Activated CD8-positive, alpha-beta memory T cell treated with anti-CD3 and anti-CD28 coated beads for 48 hours (primary cell): ENCODE results near the gene MKNK2.

Source experiments
- DNase-seq, 3 experiments: peaks; one replicate each; pipeline ENCODE4 v3.0.0-alpha.2; 2020; ENCODE audit warnings: low read depth in 2 of 3, low spot score in 2 of 3

Gene MKNK2

GRCh38 chr19:2058570-2059421 lies 7.8 kb upstream of the MKNK2 start:
- no peak for DNase-seq

DNA sequence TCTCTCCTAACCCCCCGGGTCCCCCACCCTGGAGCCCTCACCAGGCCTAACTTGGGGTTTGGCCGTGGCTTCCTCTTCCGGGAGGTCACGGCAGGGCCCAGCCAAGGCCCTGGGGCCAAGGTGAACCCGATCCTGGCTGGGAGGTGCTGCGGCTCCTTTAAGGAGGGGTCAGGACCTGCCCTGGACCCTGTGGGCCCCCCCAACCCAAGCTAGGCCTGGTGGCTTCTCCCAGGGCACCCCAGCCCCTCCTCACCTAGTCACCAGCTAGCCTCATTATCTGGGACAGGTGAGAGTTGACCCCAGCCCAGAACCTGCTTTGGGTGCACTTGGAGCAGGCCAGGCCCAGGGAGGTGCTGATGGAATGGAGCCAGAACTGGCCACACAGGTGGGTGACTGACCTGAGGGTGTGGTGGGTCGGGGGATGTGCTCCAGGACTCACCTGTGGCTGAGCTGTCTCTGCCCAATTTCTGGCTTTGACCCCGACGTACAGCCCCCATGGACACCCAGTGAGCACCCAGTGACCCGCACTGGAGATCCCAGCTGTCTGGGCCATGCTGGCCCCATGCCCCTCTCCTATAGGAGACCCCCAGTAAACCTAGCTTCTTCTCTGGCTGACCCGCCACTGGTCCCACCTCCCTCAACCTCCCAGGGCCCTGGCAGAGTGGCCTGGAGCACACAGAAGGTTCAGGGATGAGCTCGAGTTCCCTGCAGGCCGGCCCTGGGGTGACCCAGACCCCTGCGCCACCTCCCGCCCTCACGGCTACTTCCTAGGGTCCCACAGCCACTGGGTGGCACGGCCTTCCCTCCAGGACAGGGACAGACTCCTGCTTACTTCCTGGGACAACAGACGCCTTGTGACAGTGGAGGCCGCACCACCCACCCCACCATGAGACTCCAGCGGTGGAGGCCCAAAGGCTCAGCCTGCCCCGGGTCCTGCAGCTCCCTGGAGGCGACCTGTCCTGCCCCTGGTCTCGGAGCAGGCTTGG lies 6.7 kb upstream of the MKNK2 start:
- no peak for DNase-seq

DNA sequence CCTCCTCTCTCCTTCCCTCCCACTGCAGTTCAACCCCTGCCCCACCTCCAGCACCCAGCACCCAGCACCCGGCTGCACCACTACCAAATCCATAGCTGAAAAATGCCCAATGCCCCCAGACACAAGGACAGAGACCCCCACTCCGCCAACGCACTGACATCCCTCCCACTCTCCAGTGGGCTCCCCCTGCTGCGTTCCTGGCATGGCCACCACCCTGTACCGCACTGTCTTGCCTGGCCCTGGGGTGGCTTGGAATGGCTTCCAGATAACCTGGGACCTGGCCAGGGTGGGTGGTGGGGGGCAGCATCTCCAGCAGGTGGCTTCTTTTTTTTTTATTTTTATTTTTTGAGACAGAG lies 5.8 kb upstream of the MKNK2 start:
- DNase-seq, result no peak

- no peak for DNase-seq
Observed at GRCh38 chr19:2055931-2056836, 5.1 kb upstream of the MKNK2 start.

DNA sequence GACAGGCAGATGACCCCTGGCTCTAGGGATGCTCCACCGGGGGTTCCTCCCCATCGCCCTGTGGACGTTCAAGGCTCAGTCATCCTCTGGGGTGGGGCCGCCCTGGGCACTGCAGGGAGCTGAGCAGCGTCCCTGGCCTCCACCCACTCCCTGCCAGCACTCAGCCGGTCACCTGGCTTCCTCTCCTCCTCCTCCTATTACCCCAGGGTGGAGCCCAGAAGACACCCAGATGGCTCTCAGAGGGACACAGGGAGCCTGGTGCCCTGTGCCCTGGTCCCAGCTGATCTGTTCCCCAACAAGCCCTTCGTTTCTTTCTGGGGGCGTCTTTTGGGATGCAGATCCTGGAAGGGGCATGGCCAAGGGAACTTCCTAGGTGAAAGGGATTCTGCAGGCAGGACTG lies 3.7 kb upstream of the MKNK2 start:
- DNase-seq, result no peak

DNA sequence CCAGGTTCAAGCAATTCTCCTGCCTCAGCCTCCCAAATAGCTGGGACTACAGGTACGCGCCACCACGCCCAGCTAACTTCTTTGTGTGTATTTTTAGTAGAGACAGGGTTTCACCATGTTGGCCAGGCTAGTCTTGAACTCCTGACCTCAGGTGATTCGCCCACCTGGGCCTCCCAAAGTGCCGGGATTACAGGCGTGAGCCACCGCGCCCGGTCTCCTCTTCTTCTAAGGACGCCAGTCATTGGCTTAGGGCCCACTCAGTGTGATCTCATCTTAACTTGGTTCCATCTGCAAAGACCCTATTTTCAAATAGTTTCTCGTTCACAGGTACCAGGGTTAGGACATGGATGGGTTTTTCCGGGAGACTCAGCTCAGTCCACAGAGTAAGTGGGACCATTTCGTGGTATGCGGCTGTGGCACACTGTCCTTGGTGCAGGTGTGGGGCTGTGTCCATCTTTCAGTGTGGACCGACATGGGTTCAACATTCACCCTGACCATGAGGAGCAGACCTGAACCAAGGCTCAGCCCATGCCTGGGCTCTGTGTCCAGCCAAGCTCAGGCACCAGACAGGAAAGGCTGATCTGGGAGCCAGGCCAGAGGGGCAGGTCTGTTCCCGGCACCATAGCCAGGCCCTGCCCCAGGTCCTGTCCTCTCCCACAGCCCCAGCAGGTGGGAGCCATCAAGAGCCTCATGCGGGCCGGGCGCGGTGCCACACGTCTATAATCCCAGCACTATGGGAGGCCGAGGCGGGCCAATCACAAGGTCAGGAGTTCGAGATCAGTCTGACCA lies 2.8 kb upstream of the MKNK2 start:
- no peak for DNase-seq

DNA sequence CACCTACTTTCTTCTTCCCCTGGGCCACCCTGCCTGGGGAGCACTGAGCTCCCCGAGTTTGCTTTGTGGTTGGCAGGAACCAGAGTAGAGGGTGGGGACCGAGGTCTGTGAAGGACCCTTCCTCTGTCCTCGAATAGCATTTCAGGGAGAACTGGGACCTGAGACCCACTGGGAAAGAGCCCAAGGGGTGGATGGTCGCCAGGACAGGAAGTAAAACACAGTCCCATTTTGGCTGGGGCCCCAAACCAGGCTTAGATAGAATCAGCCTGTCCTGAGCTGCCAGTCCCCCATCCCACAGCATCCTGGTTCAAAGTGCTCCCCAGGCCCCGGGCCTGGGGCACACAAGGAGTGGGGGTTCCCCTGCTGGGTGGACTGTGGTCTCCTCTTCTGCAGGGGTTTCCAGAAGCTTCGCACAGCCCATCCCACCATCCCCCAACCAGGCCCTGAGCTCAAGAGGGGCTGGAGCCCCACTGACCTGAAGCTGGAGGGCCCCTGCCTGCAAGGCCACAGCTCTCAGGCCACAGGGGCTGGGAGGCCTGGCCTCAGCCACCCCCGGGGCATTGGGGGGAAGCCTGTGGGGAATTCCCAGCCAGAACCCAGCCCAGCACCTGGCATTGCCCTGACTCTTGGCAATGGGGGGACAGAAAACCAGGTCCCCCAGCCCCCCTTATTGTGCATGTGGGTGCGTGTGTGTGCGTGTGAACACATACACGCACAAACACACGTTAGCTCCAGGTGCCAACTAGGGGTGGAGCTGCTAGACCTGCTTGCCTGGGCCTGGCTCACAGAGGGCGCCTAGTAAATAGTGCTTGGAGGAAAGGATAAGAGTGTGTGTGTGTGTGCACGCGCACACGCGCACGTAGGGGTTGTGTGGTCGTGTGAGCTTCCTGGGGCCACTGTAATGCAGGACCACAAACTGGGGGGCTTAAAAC lies 995 bp upstream of the MKNK2 start:
- DNase-seq, result no peak

DNA sequence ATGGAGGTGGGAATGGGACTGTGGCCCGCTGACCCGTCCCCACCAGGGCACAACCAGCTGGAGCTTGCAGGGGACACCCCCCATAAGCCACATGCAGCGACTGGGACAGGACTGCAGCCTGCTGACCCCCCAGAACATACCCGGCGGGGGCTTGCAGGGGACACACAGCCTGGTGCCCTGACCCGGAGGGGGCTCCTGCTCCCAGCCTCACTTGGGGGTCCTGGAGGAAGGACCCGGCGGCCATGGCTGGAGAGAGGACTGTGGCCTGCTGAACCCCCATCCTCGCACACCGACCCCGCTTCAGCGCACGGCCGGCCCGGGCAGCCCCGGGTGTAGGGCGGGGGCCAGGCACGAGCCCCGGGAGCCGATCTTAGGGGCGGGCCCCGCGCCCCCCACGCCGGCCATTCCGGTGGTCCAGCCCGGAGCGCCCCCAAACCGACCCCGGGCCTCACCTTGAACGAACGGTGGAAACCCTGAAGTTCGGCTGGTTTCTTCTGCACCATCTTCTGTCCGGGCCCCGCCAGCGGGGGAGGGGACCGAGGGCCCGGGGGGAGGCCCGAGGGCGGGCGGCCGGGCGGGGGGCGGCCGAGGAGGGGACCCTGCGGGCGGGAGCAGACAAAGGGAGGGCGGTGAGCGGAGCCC lies 574 bp downstream of the MKNK2 start:
- no peak for DNase-seq

DNA sequence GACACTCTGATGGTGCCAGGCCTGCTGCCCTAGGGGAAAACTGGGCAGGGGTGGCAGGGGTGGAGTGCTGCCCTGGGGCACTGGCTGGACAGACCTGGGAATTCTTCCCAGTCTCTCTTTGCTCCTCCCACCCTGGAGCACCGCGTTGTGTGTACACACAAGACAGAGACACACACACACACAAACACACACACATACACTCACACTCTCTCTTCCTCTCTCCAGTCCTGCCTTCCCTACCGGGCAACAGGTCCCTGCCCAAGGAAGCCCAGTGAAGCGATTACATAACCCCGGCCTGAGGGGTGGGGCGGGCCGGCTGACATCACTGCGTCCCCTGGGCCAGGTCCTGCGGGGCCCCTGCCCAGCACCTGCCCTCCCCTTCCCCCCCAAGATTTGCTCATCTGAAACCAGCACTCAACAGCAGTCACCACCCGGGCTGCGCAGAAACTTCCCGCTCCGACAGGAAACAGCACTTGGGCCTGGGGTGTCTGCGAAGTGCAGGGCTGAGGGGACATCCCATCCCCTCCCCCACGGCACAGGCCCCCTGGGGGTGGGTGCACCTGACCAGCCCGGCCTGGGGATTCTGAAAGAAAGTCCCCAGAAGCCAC lies 1.2 kb downstream of the MKNK2 start:
- DNase-seq, result peak in 1 of 3 experiments; percentile 37

- DNase-seq, result no peak
Observed at GRCh38 chr19:2048959-2049740, 1.9 kb downstream of the MKNK2 start.

- no peak for DNase-seq
Observed at GRCh38 chr19:2048104-2048958, 2.7 kb downstream of the MKNK2 start.

DNA sequence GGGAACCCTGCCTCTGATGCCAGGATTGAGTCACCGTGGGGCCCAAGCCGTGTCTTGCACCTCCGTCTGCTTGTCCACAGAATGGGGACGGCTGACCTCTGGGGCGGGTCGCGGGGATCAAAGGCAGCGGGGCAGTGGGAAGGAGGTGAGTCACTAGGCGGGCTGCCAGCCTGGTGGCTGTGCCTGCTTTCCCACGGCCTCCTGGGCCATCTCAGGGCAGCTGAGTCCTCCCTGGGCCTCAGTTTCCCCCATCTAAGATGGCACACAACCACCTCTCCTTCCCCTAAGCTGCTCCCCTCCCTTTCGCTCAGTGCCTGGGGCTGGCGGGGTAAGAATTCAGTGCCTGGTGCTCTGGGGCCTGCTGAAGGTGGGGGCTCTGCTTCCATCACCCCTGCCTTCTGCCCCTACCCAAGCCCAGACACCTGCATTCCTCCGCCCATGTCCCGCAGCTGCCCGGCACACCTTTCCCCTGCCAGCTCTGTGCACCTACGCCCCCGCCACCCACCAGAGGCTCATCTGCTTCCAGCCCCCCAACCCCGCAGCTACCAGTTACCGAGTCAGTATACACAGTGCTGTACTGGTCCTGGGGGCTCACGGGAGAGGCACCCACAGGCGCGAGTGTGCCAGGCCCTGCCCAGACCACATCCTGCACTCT lies 3.5 kb downstream of the MKNK2 start:
- DNase-seq, result no peak

- no peak for DNase-seq
Observed at GRCh38 chr19:2047076-2047448, 4.0 kb downstream of the MKNK2 start.

GRCh38 chr19:2046046-2046907 lies 4.8 kb downstream of the MKNK2 start:
- DNase-seq, result no peak

- DNase-seq, result no peak
Observed at GRCh38 chr19:2045501-2046045, 5.5 kb downstream of the MKNK2 start.
